Tibial nerve (tissue), 4 donors: ENCODE results near the gene SLC66A1. TPM values are rescaled to one million over a fixed set of nuclear protein-coding genes. Genes with fewer than 3 reads are reported as not detected.
"Not testable (repeated sequence)": the region's sequence is repeated elsewhere in the genome, so short reads cannot be mapped to it uniquely, and the experiment has no call there.

Experiments used
- DNase-seq, 2 donors: peaks; one replicate each; pipeline ENCODE4 v3.0.0-alpha.2; 2019; ENCODE audit warnings: low spot score in 2 of 2
- H3K27ac ChIP-seq, 4 donors: fragments of 200-600 bp; sonication (generic) in 3 of 4; one replicate each; pipeline ENCODE4 v1.5.1; 2017 to 2019; ENCODE audit warnings: mild to moderate bottlenecking in 1 of 4
- H3K27me3 ChIP-seq, 2 donors: fragments of 200-600 bp; sonication (generic) in 1 of 2; one replicate each; pipeline versions ENCODE4 v1.5.1 to v1.6.0; 2017 to 2019
- H3K36me3 ChIP-seq, 3 donors: fragments of 200-600 bp; sonication (generic); one replicate each; pipeline ENCODE4 v1.5.1; 2018 to 2019
- H3K4me1 ChIP-seq, 4 donors: fragments of 200-600 bp; sonication (generic) in 3 of 4; one replicate each; pipeline ENCODE4 v1.5.1; 2017 to 2019
- H3K4me3 ChIP-seq, 4 donors: fragments of 200-600 bp; sonication (generic) in 3 of 4; one replicate each; pipeline ENCODE4 v1.5.1; 2017 to 2019; ENCODE audit warnings: mild to moderate bottlenecking in 1 of 4, moderate library complexity in 1 of 4
- H3K9me3 ChIP-seq, 4 donors: fragments of 200-600 bp; sonication (generic) in 3 of 4; one replicate each; pipeline ENCODE4 v1.5.1; 2017 to 2019
- EP300 ChIP-seq, 2 donors: sonication (generic); formaldehyde crosslinking; IDR thresholded peaks; one replicate each; pipeline ENCODE4 v1.6.1; 2017; ENCODE audit warnings: antibody characterized with exemption in 2 of 2, mild to moderate bottlenecking in 1 of 2
- POLR2A ChIP-seq, 2 donors: fragments of 450-650 bp; IDR thresholded peaks; one replicate each; pipeline ENCODE4 v1.6.1; 2017; ENCODE audit warnings: antibody characterized with exemption in 2 of 2, mild to moderate bottlenecking in 2 of 2, moderate library complexity in 2 of 2
- WGBS, 2 donors: methylation state at CpG; one replicate each; pipeline ENCODE4 v1.1.5; 2018; 5-methylcytosine and 5-hydroxymethylcytosine counted together
- total RNA-seq, 4 donors: library from RNA; depleted of rRNA; stranded (reverse); fragments of >200 nt; gene quantifications; one replicate each; pipeline ENCODE4 v1.1.0, GENCODE V29; 2016
- TF ChIP-seq, protein P1 (sequence below), 5 experiments: fragments of 200-600 bp in 3 of 5; fragments of 450-650 bp in 2 of 5; sonication (generic) in 3 of 5; IDR thresholded peaks; one replicate each; pipeline ENCODE4 v1.5.1; 2016 to 2019; ENCODE audit warnings: antibody characterized with exemption in 5 of 5, mild to moderate bottlenecking in 3 of 5, moderate library complexity in 2 of 5

SLC66A1 gene
- total RNA-seq, 4 donors from 2014 or later, result 14.4 to 30.3 (median 21.2) TPM

DNA sequence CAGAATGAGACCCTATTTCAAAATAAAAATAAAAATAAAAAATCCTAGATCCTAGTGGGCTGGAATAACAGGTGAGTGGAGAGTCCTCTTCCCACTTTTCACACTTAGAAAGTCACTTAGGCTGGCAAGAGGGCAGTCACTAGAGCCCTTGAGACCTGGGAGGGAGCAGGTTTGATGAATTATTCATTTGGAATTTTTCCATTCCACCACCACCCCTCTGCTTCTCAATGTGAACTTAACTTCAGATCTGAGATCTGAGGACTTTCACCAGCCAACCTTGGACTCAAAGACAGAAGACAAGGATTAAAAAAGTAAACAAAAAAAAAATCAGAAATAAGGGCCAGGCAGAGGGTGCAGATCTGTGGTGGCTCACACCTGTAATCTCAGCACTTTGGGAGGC is 40.1 kb upstream of the SLC66A1 start:
- TF ChIP-seq, protein P1, sequence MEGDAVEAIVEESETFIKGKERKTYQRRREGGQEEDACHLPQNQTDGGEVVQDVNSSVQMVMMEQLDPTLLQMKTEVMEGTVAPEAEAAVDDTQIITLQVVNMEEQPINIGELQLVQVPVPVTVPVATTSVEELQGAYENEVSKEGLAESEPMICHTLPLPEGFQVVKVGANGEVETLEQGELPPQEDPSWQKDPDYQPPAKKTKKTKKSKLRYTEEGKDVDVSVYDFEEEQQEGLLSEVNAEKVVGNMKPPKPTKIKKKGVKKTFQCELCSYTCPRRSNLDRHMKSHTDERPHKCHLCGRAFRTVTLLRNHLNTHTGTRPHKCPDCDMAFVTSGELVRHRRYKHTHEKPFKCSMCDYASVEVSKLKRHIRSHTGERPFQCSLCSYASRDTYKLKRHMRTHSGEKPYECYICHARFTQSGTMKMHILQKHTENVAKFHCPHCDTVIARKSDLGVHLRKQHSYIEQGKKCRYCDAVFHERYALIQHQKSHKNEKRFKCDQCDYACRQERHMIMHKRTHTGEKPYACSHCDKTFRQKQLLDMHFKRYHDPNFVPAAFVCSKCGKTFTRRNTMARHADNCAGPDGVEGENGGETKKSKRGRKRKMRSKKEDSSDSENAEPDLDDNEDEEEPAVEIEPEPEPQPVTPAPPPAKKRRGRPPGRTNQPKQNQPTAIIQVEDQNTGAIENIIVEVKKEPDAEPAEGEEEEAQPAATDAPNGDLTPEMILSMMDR (IDR thresholded peaks at IDR 0.05), result no peak
- TF ChIP-seq POLR2A (IDR thresholded peaks at IDR 0.05), result no peak
- TF ChIP-seq EP300 (IDR thresholded peaks at IDR 0.05), result no peak
- DNase-seq, result no peak
- Histone ChIP-seq H3K27me3 (peaks cover 0 to 8% of the 10 kb centered on the region in 2 donors), H3K4me3 (no peak overlapping the region), H3K27ac (no peak overlapping the region), H3K9me3 (peaks cover 0 to 19% (median 0%) of the 10 kb centered on the region in 4 donors), H3K36me3 (peaks cover 0 to 52% (median 0%) of the 10 kb centered on the region in 3 donors), H3K4me1 (no peaks in the 10 kb centered on the region)

GRCh38 chr1:19273106-19273843 is 38.9 kb upstream of the SLC66A1 start:
- 83 to 84% methylated on average over 22 of the region's 22 CpGs for WGBS, 2 donors
- H3K36me3 ChIP-seq, result peaks cover 0 to 60% (median 0%) of the 10 kb centered on the region in 3 donors
- no peak overlapping the region for H3K4me3 ChIP-seq
- DNase-seq, result no peak
- TF ChIP-seq, protein P1 (IDR thresholded peaks at IDR 0.05), result no peak
- H3K27me3 ChIP-seq, result peaks cover 0 to 8% of the 10 kb centered on the region in 2 donors
- peaks cover 0 to 29% (median 0%) of the 10 kb centered on the region in 4 donors for H3K9me3 ChIP-seq
- H3K4me1 ChIP-seq, result no peaks in the 10 kb centered on the region
- H3K27ac ChIP-seq, result peak overlapping the region in 1 of 4 donors; percentile 34

DNA sequence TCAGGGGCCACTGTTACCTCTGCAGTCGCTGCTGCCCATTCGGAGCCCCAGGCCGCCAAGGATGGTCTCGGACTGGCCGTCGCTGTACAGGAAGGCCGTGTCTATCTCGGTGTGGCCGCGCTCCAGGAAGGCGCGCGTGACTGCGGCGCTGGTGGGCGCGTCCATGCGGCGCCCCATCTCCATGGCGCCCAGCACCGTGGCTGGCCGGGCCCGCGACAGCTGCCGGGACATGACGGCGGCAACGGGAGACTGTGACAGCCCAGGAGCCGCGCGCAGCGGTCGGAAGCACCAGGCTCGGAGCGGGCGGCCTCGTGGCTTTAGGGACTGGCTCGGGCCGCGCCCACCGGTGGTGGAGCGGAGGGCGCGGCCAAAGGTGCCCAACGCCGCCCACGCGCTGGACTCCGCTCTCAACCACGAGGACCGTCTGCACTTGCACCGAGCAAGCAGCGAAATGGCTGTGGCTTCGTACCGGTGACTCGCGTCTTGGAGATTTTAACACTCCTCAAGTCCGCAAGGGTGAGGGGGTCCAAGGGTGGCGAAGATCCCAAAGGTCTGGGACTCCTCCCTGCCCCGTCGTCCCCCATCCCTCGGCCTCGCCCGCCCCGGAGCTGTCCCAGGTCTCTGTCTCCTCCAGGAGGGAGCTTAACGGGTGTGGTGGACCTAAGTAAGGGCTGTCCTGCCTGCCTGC is 38.1 kb upstream of the SLC66A1 start:
- Histone ChIP-seq H3K36me3 (peaks cover 0 to 57% (median 0%) of the 10 kb centered on the region in 3 donors), H3K9me3 (peaks cover 0 to 33% (median 0%) of the 10 kb centered on the region in 4 donors), H3K27ac (peak overlapping the region in 1 of 4 donors; percentile 34)
- H3K4me3 ChIP-seq, H3K4me1 ChIP-seq, DNase-seq, H3K27me3 ChIP-seq: not testable (repeated sequence)
- WGBS, 2 donors, result 9 to 23% methylated on average over 19 to 34 of the region's 66 CpGs

- no peak overlapping the region for H3K4me3 ChIP-seq
- peaks cover 0 to 8% of the 10 kb centered on the region in 2 donors for H3K27me3 ChIP-seq
- 92% methylated on average over 5 of the region's 5 CpGs for WGBS, 2 donors
- peaks cover 0 to 53% (median 0%) of the 10 kb centered on the region in 3 donors for H3K36me3 ChIP-seq
- TF ChIP-seq POLR2A (IDR thresholded peaks at IDR 0.05) (no peak), EP300 (IDR thresholded peaks at IDR 0.05) (no peak)
- TF ChIP-seq, protein P1 (IDR thresholded peaks at IDR 0.05), result no peak
- no peak for DNase-seq
- no peaks in the 10 kb centered on the region for H3K4me1 ChIP-seq
- H3K27ac ChIP-seq, result no peak overlapping the region
- peaks cover 0 to 33% (median 0%) of the 10 kb centered on the region in 4 donors for H3K9me3 ChIP-seq
Observed at GRCh38 chr1:19274636-19275035, 37.5 kb upstream of the SLC66A1 start.

- no peaks in the 10 kb centered on the region for H3K9me3 ChIP-seq
- DNase-seq, result no peak
- H3K36me3 ChIP-seq, result peaks cover 0 to 56% (median 0%) of the 10 kb centered on the region in 3 donors
- no peak for TF ChIP-seq EP300 (IDR thresholded peaks at IDR 0.05)
- TF ChIP-seq POLR2A (IDR thresholded peaks at IDR 0.05), result no peak
- TF ChIP-seq, protein P1 (IDR thresholded peaks at IDR 0.05), result no peak
- 93 to 95% methylated on average over 9 of the region's 9 CpGs for WGBS, 2 donors
- peaks cover 0 to 5% (median 0%) of the 10 kb centered on the region in 4 donors for H3K4me1 ChIP-seq
- H3K27ac ChIP-seq, result no peak overlapping the region
- H3K27me3 ChIP-seq, result no peaks in the 10 kb centered on the region
- H3K4me3 ChIP-seq, result no peak overlapping the region
Observed at GRCh38 chr1:19283891-19284290, 28.2 kb upstream of the SLC66A1 start.
